Measurements from ENCODE around the gene CD44. TPM values are rescaled to one million over a fixed set of nuclear protein-coding genes. Genes with fewer than 3 reads are reported as not detected.
A peak's percentile ranks its signal among the peaks of the same experiment; 100 is the strongest.

CD44 gene
- total and polyA plus RNA-seq, 4 donors, result 4.1 to 26.9 (median 14.6) TPM

DNA sequence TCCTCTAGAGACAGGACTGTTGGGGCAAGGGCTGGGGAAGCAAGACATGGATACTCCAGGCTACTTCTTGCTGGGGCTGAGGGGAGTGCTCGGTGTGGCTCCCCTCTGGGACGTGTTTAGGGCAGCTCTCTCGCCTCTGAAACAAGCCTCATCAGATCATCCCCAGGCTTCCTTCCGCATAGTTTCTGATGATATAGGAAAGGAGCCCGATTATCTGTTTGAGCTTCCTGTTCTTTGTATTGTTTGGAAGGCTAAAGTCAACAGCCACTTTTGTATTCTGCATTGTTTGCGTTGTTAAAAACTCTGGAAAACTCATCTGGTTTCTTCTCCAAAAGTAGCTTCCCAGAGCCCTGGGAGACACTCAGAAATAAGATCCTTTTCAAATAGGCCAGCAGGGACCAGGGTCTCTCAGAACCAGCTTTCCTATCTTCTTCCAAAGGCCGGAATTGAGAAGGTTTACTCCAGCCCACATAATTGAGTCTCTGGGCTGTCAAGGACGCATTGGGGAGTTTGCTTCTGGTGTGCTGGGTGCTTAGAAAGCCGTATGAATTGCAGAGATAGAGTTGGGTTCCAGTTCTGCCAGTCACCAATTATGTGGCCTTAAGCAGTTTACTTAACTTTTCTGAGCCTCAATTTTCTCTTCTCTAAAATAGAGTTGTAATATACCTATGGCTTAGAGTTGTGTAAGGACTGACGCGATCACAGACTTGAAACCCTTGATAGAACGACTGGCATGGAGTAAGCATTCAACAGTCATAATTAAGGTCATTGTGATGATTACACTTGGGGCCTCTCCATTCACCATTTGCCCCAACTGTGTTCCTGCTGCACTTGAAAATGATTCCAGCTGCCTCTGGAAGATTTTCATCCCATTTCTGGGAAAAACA, 19.1 kb downstream of the CD44 start (continued):
- TF ChIP-seq, protein P1, sequence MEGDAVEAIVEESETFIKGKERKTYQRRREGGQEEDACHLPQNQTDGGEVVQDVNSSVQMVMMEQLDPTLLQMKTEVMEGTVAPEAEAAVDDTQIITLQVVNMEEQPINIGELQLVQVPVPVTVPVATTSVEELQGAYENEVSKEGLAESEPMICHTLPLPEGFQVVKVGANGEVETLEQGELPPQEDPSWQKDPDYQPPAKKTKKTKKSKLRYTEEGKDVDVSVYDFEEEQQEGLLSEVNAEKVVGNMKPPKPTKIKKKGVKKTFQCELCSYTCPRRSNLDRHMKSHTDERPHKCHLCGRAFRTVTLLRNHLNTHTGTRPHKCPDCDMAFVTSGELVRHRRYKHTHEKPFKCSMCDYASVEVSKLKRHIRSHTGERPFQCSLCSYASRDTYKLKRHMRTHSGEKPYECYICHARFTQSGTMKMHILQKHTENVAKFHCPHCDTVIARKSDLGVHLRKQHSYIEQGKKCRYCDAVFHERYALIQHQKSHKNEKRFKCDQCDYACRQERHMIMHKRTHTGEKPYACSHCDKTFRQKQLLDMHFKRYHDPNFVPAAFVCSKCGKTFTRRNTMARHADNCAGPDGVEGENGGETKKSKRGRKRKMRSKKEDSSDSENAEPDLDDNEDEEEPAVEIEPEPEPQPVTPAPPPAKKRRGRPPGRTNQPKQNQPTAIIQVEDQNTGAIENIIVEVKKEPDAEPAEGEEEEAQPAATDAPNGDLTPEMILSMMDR (IDR thresholded peaks at IDR 0.05; ENCODE audit: low read depth, low read length, missing input control), result no peak
- no peak for TF ChIP-seq RXRA (IDR thresholded peaks at IDR 0.05)
- TF ChIP-seq FOXA1 (IDR thresholded peaks at IDR 0.05), result no peak

DNA sequence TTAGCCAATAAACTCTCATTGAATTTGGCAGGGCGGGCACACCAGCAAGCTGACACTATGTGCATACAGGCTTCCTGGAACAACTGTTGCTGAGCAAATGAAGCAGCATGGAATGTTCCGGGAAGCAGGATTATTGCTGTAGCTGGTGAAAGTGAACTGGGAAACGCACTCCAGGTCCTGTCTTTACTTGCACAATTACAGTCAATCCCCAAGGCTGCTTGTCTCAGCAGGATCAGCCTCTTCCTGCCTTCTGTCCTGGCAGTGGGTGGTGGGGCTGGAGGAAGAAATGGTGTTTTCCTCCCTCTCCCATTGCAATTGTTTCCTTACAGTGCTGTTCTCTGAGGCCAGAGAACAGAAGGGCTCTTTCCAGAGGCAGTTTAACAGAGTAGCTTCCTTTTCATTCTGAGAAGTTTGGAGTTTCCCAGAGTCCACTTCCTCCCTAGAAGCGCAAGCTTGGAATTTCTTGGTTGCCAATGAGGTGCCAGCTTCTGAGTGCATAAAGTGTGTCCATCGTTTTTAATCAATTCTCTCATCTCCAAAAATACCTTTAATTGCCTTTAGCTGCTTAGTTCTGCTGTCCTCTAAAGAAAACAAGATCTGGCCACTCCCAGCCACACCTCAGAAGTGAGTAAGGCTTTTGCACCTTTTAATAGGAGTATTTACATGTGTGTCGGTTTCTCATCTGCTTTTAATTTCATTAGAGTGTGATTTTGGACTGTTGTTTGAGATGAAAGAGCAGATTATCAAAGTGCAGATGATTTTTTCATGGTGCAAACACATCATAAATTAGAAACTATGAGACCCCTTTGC, 19.9 kb downstream of the CD44 start:
- H3K27me3 ChIP-seq (ENCODE audit: control insufficient read depth in 4 of 4, insufficient read depth in 4 of 4, low read length in 3 of 4), result no peaks in the 10 kb centered on the region
- TF ChIP-seq RXRA (IDR thresholded peaks at IDR 0.05) (peak in 1 of 2 donors; percentile 52), NR2F2 (IDR thresholded peaks at IDR 0.05) (no peak), FOXA2 (IDR thresholded peaks at IDR 0.05) (no peak), HNF4A (conservative IDR thresholded peaks at IDR 0.05) (peak in 1 of 2 donors; percentile 24), HNF4G (IDR thresholded peaks at IDR 0.05) (no peak), RAD21 (IDR thresholded peaks at IDR 0.05) (peak in 1 of 2 donors; percentile 9), EGR1 (IDR thresholded peaks at IDR 0.05; ENCODE audit: low read depth in 2 of 2) (peak in 1 of 2 donors; percentile 59), YY1 (IDR thresholded peaks at IDR 0.05) (peak; percentile 26), GABPA (IDR thresholded peaks at IDR 0.05 in 1 of 2, conservative IDR thresholded peaks at IDR 0.05 in 1 of 2) (no peak), SP1 (IDR thresholded peaks at IDR 0.05) (peak; percentile 28), JUND (IDR thresholded peaks at IDR 0.05) (no peak), FOXA1 (IDR thresholded peaks at IDR 0.05) (no peak), TAF1 (conservative IDR thresholded peaks at IDR 0.05) (no peak)
- TF ChIP-seq, protein P2, sequence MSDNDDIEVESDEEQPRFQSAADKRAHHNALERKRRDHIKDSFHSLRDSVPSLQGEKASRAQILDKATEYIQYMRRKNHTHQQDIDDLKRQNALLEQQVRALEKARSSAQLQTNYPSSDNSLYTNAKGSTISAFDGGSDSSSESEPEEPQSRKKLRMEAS (IDR thresholded peaks at IDR 0.05), result peak; percentile 88
- TF ChIP-seq, protein P3, sequence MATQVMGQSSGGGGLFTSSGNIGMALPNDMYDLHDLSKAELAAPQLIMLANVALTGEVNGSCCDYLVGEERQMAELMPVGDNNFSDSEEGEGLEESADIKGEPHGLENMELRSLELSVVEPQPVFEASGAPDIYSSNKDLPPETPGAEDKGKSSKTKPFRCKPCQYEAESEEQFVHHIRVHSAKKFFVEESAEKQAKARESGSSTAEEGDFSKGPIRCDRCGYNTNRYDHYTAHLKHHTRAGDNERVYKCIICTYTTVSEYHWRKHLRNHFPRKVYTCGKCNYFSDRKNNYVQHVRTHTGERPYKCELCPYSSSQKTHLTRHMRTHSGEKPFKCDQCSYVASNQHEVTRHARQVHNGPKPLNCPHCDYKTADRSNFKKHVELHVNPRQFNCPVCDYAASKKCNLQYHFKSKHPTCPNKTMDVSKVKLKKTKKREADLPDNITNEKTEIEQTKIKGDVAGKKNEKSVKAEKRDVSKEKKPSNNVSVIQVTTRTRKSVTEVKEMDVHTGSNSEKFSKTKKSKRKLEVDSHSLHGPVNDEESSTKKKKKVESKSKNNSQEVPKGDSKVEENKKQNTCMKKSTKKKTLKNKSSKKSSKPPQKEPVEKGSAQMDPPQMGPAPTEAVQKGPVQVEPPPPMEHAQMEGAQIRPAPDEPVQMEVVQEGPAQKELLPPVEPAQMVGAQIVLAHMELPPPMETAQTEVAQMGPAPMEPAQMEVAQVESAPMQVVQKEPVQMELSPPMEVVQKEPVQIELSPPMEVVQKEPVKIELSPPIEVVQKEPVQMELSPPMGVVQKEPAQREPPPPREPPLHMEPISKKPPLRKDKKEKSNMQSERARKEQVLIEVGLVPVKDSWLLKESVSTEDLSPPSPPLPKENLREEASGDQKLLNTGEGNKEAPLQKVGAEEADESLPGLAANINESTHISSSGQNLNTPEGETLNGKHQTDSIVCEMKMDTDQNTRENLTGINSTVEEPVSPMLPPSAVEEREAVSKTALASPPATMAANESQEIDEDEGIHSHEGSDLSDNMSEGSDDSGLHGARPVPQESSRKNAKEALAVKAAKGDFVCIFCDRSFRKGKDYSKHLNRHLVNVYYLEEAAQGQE (IDR thresholded peaks at IDR 0.05), result peak; percentile 79
- TF ChIP-seq, protein P4, sequence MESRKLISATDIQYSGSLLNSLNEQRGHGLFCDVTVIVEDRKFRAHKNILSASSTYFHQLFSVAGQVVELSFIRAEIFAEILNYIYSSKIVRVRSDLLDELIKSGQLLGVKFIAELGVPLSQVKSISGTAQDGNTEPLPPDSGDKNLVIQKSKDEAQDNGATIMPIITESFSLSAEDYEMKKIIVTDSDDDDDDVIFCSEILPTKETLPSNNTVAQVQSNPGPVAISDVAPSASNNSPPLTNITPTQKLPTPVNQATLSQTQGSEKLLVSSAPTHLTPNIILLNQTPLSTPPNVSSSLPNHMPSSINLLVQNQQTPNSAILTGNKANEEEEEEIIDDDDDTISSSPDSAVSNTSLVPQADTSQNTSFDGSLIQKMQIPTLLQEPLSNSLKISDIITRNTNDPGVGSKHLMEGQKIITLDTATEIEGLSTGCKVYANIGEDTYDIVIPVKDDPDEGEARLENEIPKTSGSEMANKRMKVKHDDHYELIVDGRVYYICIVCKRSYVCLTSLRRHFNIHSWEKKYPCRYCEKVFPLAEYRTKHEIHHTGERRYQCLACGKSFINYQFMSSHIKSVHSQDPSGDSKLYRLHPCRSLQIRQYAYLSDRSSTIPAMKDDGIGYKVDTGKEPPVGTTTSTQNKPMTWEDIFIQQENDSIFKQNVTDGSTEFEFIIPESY (IDR thresholded peaks at IDR 0.05), result no peak
- TF ChIP-seq, protein P5, sequence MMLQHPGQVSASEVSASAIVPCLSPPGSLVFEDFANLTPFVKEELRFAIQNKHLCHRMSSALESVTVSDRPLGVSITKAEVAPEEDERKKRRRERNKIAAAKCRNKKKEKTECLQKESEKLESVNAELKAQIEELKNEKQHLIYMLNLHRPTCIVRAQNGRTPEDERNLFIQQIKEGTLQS (IDR thresholded peaks at IDR 0.05), result no peak
- TF ChIP-seq, protein P1 (IDR thresholded peaks at IDR 0.05; ENCODE audit: low read depth, low read length, missing input control), result no peak
- H3K9ac ChIP-seq (ENCODE audit: low read depth in 1 of 2, low read length in 2 of 2), result no peak overlapping the region
- H3K9me3 ChIP-seq (ENCODE audit: control insufficient read depth in 4 of 4, low read length in 3 of 4), result no peaks in the 10 kb centered on the region
- H3K36me3 ChIP-seq (ENCODE audit: control insufficient read depth in 4 of 4, insufficient read depth in 3 of 4, low read depth in 1 of 4, low read length in 3 of 4), result no peaks in the 10 kb centered on the region
- DNase-seq (ENCODE audit: low spot score), result no peak
- H3K4me3 ChIP-seq (ENCODE audit: low read depth in 1 of 3, low read length in 3 of 3), result no peak overlapping the region
- H3K27ac ChIP-seq (ENCODE audit: low read depth in 1 of 2, low read length in 2 of 2), result no peak overlapping the region
- WGBS, result 49% methylated on average over 6 of the region's 6 CpGs
- no peaks in the 10 kb centered on the region for H3K4me1 ChIP-seq (ENCODE audit: control insufficient read depth in 4 of 4, insufficient read depth in 4 of 4, low read length in 3 of 4)
